Measurements from ENCODE around the gene CAMSAP3. TPM values are rescaled to one million over a fixed set of nuclear protein-coding genes. Genes with fewer than 3 reads are reported as not detected.

The CAMSAP3 gene
- polyA plus RNA-seq, 1 experiment: not detected

DNA sequence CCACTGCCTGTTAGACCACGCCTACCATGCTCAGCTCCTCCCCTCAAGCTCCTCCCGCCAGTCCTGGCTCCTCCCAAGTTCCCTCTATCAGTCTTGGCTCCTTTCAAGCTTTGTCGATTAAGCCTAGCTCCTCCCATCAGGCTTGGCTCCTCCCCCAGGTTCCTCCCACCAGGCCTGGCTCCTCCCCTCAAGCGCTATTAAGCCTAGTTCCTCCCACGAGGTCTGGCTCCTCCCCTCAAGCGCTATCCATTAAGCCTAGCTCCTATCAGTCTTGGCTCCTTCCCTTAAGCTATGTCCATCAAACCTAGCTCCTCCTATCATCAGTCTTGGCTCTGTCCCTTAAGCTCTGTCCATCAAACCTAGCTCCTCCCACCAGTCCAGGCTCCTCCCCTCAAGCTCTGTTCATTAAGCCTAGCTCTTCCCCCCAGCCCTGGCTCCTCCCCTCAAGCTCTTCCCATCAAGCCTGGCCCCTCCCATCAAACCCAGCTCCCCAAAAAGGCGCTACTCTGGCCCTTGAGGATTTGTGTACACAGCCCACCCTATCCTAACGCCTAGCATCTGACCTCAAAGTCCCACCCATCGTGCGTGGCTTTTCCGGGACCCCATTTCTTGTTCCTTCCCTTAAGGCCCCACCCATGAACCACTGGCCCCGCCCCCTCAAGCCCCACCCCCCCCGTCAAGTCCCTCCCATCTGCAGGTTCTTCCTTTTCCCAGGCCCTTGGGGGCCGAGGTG is 10.0 kb downstream of the CAMSAP3 start:
- no peak overlapping the region for H3K27ac ChIP-seq (ENCODE audit: low read depth, low read length)
- no peak overlapping the region for H3K4me3 ChIP-seq (ENCODE audit: low read depth, low read length)
- no peak for DNase-seq (ENCODE audit: low read depth, low spot score)
- CTCF ChIA-PET: interaction anchor here (0.9 to 2.0 kb wide), 3 partner anchors 37 to 75 kb away, joined by 4 to 7 read pairs (median 4); partner anchors contain the start of gene TRAPPC5
- no peak for TF ChIP-seq CTCF (IDR thresholded peaks at IDR 0.05; ENCODE audit: low read depth, low read length)
- H3K27me3 ChIP-seq (ENCODE audit: control insufficient read depth, insufficient read depth, low read length): no peaks in the 10 kb centered on the region
- peaks cover 4% of the 10 kb centered on the region; the same call in 1 of the 2 replicates for H3K9me3 ChIP-seq (ENCODE audit: control insufficient read depth, insufficient read depth, low read length)
- POLR2A ChIA-PET: interaction anchor here (0.5 kb wide), 1 partner anchor 11 kb away, joined by 3 read pairs; no protein-coding TSS in a partner anchor

GRCh38 chr19:7606289-7606688 is 10.6 kb downstream of the CAMSAP3 start:
- no peak for DNase-seq (ENCODE audit: low read depth, low spot score)
- no peak for TF ChIP-seq CTCF (IDR thresholded peaks at IDR 0.05; ENCODE audit: low read depth, low read length)

GRCh38 chr19:7607212-7607873 is 11.7 kb downstream of the CAMSAP3 start:
- ChIA-PET CTCF (no interaction called here), POLR2A (no interaction called here)
- Histone ChIP-seq H3K27ac (ENCODE audit: low read depth, low read length) (no peak overlapping the region), H3K27me3 (ENCODE audit: control insufficient read depth, insufficient read depth, low read length) (no peaks in the 10 kb centered on the region), H3K4me3 (ENCODE audit: low read depth, low read length) (no peak overlapping the region), H3K9me3 (ENCODE audit: control insufficient read depth, insufficient read depth, low read length) (peaks cover 4% of the 10 kb centered on the region; the same call in 1 of the 2 replicates)
- TF ChIP-seq CTCF (IDR thresholded peaks at IDR 0.05; ENCODE audit: low read depth, low read length): no peak
- DNase-seq (ENCODE audit: low read depth, low spot score): no peak

More at GRCh38 chr19:7606289-7606688, 10.6 kb downstream of the CAMSAP3 start:
- Histone ChIP-seq H3K27me3 (ENCODE audit: control insufficient read depth, insufficient read depth, low read length) (no peaks in the 10 kb centered on the region), H3K27ac (ENCODE audit: low read depth, low read length) (no peak overlapping the region), H3K4me3 (ENCODE audit: low read depth, low read length) (no peak overlapping the region), H3K9me3 (ENCODE audit: control insufficient read depth, insufficient read depth, low read length) (peaks cover 4% of the 10 kb centered on the region; the same call in 1 of the 2 replicates)
- ChIA-PET CTCF (interaction anchor here (2.0 kb wide), 1 partner anchor 46 kb away, joined by 4 read pairs; no protein-coding TSS in a partner anchor), POLR2A (no interaction called here)

GRCh38 chr19:7607874-7608560 is 12.4 kb downstream of the CAMSAP3 start:
- Histone ChIP-seq H3K4me3 (ENCODE audit: low read depth, low read length) (no peak overlapping the region), H3K27ac (ENCODE audit: low read depth, low read length) (no peak overlapping the region), H3K9me3 (ENCODE audit: control insufficient read depth, insufficient read depth, low read length) (peaks cover 4% of the 10 kb centered on the region; the same call in 1 of the 2 replicates), H3K27me3 (ENCODE audit: control insufficient read depth, insufficient read depth, low read length) (no peaks in the 10 kb centered on the region)
- CTCF ChIA-PET: no interaction called here
- DNase-seq (ENCODE audit: low read depth, low spot score): no peak
- POLR2A ChIA-PET: no interaction called here
- TF ChIP-seq CTCF (IDR thresholded peaks at IDR 0.05; ENCODE audit: low read depth, low read length): no peak
